Adrenal gland (tissue), 12 donors: ENCODE results near the gene NEMP1. TPM values are rescaled to one million over a fixed set of nuclear protein-coding genes. Genes with fewer than 3 reads are reported as not detected.

Experiments
- DNase-seq, 7 donors: peaks; one replicate each; pipeline ENCODE4 v3.0.0-alpha.2; 2019 to 2020
- H3K27ac ChIP-seq, 5 donors: fragments of 200-600 bp; sonication (generic) in 4 of 5; 1 replicate in 3 of 5; 2 replicates in 2 of 5; pipeline versions ENCODE4 v1.5.1 to v1.8.0; 2016 to 2020; ENCODE audit warnings: mild to moderate bottlenecking in 1 of 5
- H3K27me3 ChIP-seq: fragments of 200-600 bp; 2 replicates; pipeline ENCODE4 v1.8.0; 2021
- H3K36me3 ChIP-seq, 2 donors: fragments of 200-600 bp; replicated peaks in 1 of 2; 1 replicate in 1 of 2; 2 replicates in 1 of 2; pipeline versions ENCODE4 v1.5.1 to v1.8.0; 2018 to 2022
- H3K4me1 ChIP-seq, 2 donors: fragments of 200-600 bp; replicated peaks in 1 of 2; 1 replicate in 1 of 2; 2 replicates in 1 of 2; pipeline versions ENCODE4 v1.5.1 to v1.8.0; 2018 to 2021
- H3K4me3 ChIP-seq, 4 donors: fragments of 200-600 bp; sonication (generic) in 3 of 4; one replicate each; pipeline ENCODE4 v1.5.1; 2016 to 2018
- H3K9me3 ChIP-seq, 3 donors: fragments of 200-600 bp; sonication (generic) in 1 of 3; replicated peaks in 1 of 3; 1 replicate in 2 of 3; 2 replicates in 1 of 3; pipeline versions ENCODE4 v1.5.1 to v1.8.0; 2016 to 2021
- CTCF ChIP-seq, 6 experiments: fragments of 450-650 bp in 4 of 6; fragments of 200-600 bp in 2 of 6; sonication (generic) in 1 of 6; IDR thresholded peaks; 1 replicate in 5 of 6; 2 replicates in 1 of 6; pipeline versions ENCODE4 v1.5.1 to v1.8.0; 2016 to 2021; ENCODE audit warnings: antibody characterized with exemption in 6 of 6, mild to moderate bottlenecking in 2 of 6, moderate library complexity in 1 of 6
- POLR2A ChIP-seq, 2 donors: fragments of 450-650 bp; IDR thresholded peaks; one replicate each; pipeline ENCODE4 v1.6.1; 2017; ENCODE audit warnings: antibody characterized with exemption in 2 of 2, mild to moderate bottlenecking in 2 of 2, moderate library complexity in 1 of 2
- WGBS, 4 donors: extraction: QIAGEN DNeasy Blood & Tissue Kit in 2 of 4; methylation state at CpG; one replicate each; pipeline versions ENCODE4 v1.1.5 to v1.1.7; 2013 to 2017; 5-methylcytosine and 5-hydroxymethylcytosine counted together
- intact Hi-C, 2 donors: fragments of 100-400 bp; cut with DNase I; formaldehyde crosslinking; loops; one replicate each; pipeline versions ENCODE4 v1.14.1 to v1.15.0; 2022 to 2023
- polyA plus RNA-seq, 3 donors: library from polyadenylated mRNA; stranded (reverse); fragments of 200-250 nt in 2 of 3; fragments of 350-450 nt in 1 of 3; fragmentation: Illumina TruSeq in 1 of 3; extraction: RNeasy Lipid Tissue Mini Kit (QIAGEN cat#74804) in 1 of 3; gene quantifications; one replicate each; pipeline ENCODE4 v1.2.3, GENCODE V29; 2013 to 2014
- total RNA-seq, 9 donors: library from RNA; depleted of rRNA in 4 of 9; stranded (reverse); fragments of >200 nt in 4 of 9; fragments of 120-200 nt in 1 of 9; fragmentation: NEBNext Ultra II Directional in 1 of 9; extraction: Animal tissue kit (Norgen Biotek cat#: 25700) in 1 of 9; gene quantifications; one replicate each; pipeline versions ENCODE4 v1.1.0 to v1.2.4, GENCODE V29; 2013 to 2023
- donor health status: healthy with polysubstance abuse.
- donor health status: Bipolar disorder and iron deficiency.
- donor health status: DM: yes; HTN: yes; CAD: no.
- donor health status: DM: no; HTN: no; CAD: no.
- donor health status: DM: no; HTN: no; CAD: no.
- donor health status: DM: yes; HTN: yes; CAD: no.

Gene NEMP1
- total and polyA plus RNA-seq, 12 donors, result 2.7 to 16.4 (median 7.6) TPM

DNA sequence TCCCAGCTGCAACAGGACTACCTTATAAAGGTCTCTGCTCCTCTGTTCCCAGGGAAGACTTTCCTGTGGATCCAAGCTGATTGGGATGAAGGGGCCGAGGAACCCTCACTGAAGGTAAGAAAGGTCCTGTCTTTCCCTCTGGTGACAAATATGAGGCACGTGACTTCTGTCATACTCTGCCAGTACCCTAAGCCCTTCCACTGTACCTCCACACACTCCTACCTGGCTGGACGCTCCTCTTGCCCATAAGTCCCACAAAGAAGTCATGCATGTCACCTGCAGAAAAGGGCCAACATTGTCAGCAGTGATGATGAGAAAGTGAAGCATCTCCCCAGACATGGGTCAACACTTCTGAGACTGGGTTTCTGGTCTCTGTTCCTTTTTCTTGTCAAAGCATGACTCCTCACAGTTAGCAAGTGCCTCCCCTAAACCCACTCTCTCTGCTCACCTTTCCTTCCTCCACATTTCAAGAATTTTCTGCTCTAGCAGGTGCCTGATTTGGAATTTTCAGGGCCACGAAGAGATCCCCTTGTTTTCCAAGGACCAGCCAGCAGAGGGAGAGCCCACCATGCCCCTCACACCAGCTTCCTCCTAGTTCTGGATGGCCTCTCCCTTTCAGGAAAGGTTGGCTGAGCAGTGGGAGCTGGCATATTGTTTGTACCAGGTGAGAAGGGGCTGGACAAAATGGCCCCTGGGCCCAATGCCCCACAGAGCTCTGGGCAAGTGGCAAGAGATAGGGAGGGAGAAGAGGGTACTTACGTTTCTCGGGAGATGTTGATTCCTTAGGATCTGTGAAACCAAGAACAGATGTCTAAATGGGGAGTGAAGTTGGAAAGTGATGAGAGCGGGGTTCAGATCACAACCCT lies 65.8 kb downstream of the NEMP1 start:
- Histone ChIP-seq H3K27me3 (no peaks in the 10 kb centered on the region), H3K36me3 (no peaks in the 10 kb centered on the region), H3K4me3 (no peak overlapping the region), H3K9me3 (no peaks in the 10 kb centered on the region), H3K27ac (no peak overlapping the region), H3K4me1 (peaks cover 0 to 7% of the 10 kb centered on the region in 2 donors)
- TF ChIP-seq CTCF (IDR thresholded peaks at IDR 0.05), result no peak
- TF ChIP-seq POLR2A (IDR thresholded peaks at IDR 0.05), result no peak
- intact Hi-C loops, result loop anchor here (5.0 kb wide), 2 partner anchors 44 to 49 kb away; no protein-coding TSS in a partner anchor
- DNase-seq, result no peak
- 71 to 83% (median 77%) methylated on average over 5 to 7 of the region's 7 CpGs for WGBS, 4 donors

DNA sequence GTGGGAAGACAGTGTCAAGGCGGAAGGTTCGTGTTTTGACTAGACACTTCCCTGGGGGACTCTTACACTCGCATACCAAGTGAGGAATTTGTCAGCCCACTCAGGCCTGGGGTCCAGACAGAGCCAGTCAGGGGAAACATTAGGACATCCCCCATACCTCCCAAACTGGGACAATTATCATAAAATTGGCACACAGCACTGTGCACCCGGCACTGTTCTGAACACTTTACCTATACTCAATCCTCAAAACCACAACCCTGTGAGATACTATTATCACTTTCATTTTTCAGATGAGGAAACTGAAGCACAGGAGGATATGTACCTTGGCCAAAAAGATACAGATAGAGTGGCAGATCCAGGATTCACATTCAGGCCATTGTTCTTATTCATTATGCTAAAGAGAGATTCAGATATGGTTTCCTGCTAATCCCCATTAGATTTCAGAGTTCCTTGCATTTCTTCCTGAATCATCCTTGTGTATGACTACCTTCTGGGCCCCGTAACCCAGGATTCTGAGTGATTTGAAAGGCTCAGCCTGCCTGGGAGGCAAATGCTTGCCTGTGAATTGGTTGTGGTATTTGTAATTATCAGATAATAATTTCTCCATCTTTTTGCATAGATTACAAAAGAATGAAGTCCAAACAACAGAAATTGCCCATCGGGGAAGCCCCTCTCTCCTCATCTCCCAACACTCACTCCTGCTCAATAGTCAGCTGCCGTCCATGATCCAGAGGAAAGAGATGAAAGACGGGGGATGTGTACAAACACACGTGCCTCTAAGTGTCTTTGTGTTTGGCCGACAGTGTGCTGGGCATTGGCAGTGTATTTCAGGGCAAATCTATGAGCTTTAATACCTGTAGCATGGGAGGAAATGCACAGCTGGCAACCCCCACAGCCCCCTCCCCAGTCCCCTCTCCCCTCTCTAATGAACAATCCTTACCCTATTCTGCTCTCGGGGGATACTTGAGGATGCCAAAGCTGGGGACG lies 66.9 kb downstream of the NEMP1 start:
- intact Hi-C loops, result loop anchor here (5.0 kb wide), 2 partner anchors 46 to 51 kb away; no protein-coding TSS in a partner anchor
- Histone ChIP-seq H3K36me3 (no peaks in the 10 kb centered on the region), H3K4me1 (peaks cover 0 to 9% of the 10 kb centered on the region in 2 donors), H3K9me3 (no peaks in the 10 kb centered on the region), H3K4me3 (no peak overlapping the region), H3K27me3 (no peaks in the 10 kb centered on the region), H3K27ac (no peak overlapping the region)
- TF ChIP-seq POLR2A (IDR thresholded peaks at IDR 0.05), result no peak
- no peak for TF ChIP-seq CTCF (IDR thresholded peaks at IDR 0.05)
- 72 to 74% (median 73%) methylated on average over 11 to 12 of the region's 12 CpGs for WGBS, 4 donors
- DNase-seq, result no peak

GRCh38 chr12:57010627-57011247 lies 67.9 kb downstream of the NEMP1 start:
- H3K36me3 ChIP-seq, result no peaks in the 10 kb centered on the region
- 81 to 93% (median 84%) methylated on average over 4 of the region's 4 CpGs for WGBS, 4 donors
- H3K4me1 ChIP-seq, result peaks cover 1 to 12% of the 10 kb centered on the region in 2 donors
- TF ChIP-seq POLR2A (IDR thresholded peaks at IDR 0.05), result no peak
- TF ChIP-seq CTCF (IDR thresholded peaks at IDR 0.05), result no peak
- no peak overlapping the region for H3K27ac ChIP-seq
- H3K4me3 ChIP-seq, result no peak overlapping the region
- DNase-seq, result no peak
- H3K9me3 ChIP-seq, result no peaks in the 10 kb centered on the region
- intact Hi-C loops, result loop anchor here (5.0 kb wide), 2 partner anchors 47 to 52 kb away; no protein-coding TSS in a partner anchor
- H3K27me3 ChIP-seq, result no peaks in the 10 kb centered on the region
